Astrocyte (in vitro differentiated cells and primary cell): ENCODE results near the gene BLOC1S4. TPM values are rescaled to one million over a fixed set of nuclear protein-coding genes. Genes with fewer than 3 reads are reported as not detected.

Experiments
- DNase-seq: peaks from one replicate; pipeline ENCODE4 v3.0.0-alpha.2; 2010; ENCODE audit warnings: low read depth
- FAIRE-seq: peaks from 2 replicates; lab custom pipeline; 2011; peaks lifted over from hg19 to GRCh38; lab: Jason Lieb, UNC
- H2AFZ ChIP-seq: 2 replicates; pipeline ENCODE4 v1.6.0; 2012; ENCODE audit warnings: low read depth, low read length, inconsistent platforms
- H3K27ac ChIP-seq: 2 replicates; pipeline ENCODE4 v1.5.1; 2011; ENCODE audit warnings: low read depth, low read length, inconsistent platforms
- H3K27me3 ChIP-seq: 2 replicates; pipeline ENCODE4 v1.6.0; 2011; ENCODE audit warnings: low read length, inconsistent platforms; ENCODE audit not compliant: insufficient read depth
- H3K36me3 ChIP-seq: 2 replicates; pipeline ENCODE4 v1.5.1; 2011; ENCODE audit warnings: low read length, inconsistent platforms; ENCODE audit not compliant: insufficient read depth
- H3K4me1 ChIP-seq: 2 replicates; pipeline ENCODE4 v1.5.1; 2011; ENCODE audit warnings: low read length, inconsistent platforms; ENCODE audit not compliant: insufficient read depth
- H3K4me2 ChIP-seq: 2 replicates; pipeline ENCODE4 v1.6.0; 2012; ENCODE audit warnings: low read length, inconsistent platforms
- H3K4me3 ChIP-seq: 2 replicates; pipeline ENCODE4 v1.5.1; 2011; ENCODE audit warnings: low read depth, mild to moderate bottlenecking, low read length, inconsistent platforms; ENCODE audit not compliant: insufficient read depth
- H3K79me2 ChIP-seq: 2 replicates; pipeline ENCODE4 v1.6.0; 2012; ENCODE audit warnings: mild to moderate bottlenecking, low read length, inconsistent platforms; ENCODE audit not compliant: insufficient read depth
- H3K9ac ChIP-seq: 2 replicates; pipeline ENCODE4 v1.6.0; 2012; ENCODE audit warnings: mild to moderate bottlenecking, low read length, inconsistent platforms
- H3K9me3 ChIP-seq: 2 replicates; pipeline ENCODE4 v1.5.1; 2012; ENCODE audit warnings: low read depth, mild to moderate bottlenecking, low read length, inconsistent platforms; ENCODE audit not compliant: insufficient read depth
- H4K20me1 ChIP-seq: 2 replicates; pipeline ENCODE4 v1.6.0; 2012; ENCODE audit warnings: low read length, inconsistent platforms; ENCODE audit not compliant: insufficient read depth
- H3K27ac Mint-ChIP-seq: one replicate; pipeline ENCODE4 v1.8.0; 2021; ENCODE audit warnings: mild to moderate bottlenecking, mixed read lengths; ENCODE audit not compliant: unreplicated experiment
- H3K27me3 Mint-ChIP-seq: one replicate; pipeline ENCODE4 v1.8.0; 2021; ENCODE audit warnings: low read depth, mixed read lengths; ENCODE audit not compliant: unreplicated experiment
- H3K36me3 Mint-ChIP-seq: one replicate; pipeline ENCODE4 v1.8.0; 2021; ENCODE audit warnings: low read depth, mixed read lengths; ENCODE audit not compliant: unreplicated experiment
- H3K4me1 Mint-ChIP-seq: one replicate; pipeline ENCODE4 v1.8.0; 2021; ENCODE audit warnings: low read depth, mixed read lengths; ENCODE audit not compliant: unreplicated experiment
- H3K4me3 Mint-ChIP-seq: one replicate; pipeline ENCODE4 v1.8.0; 2021; ENCODE audit warnings: mild to moderate bottlenecking, moderate library complexity, mixed read lengths; ENCODE audit not compliant: unreplicated experiment
- H3K9me3 Mint-ChIP-seq: one replicate; pipeline ENCODE4 v1.8.0; 2021; ENCODE audit warnings: mild to moderate bottlenecking, mixed read lengths; ENCODE audit not compliant: unreplicated experiment
- CTCF ChIP-seq: IDR thresholded peaks from 2 replicates; pipeline ENCODE4 v1.5.1; 2011; ENCODE audit warnings: low read depth, mild to moderate bottlenecking, inconsistent platforms, low read length, moderate library complexity; ENCODE audit not compliant: insufficient read depth
- EZH2 ChIP-seq: IDR thresholded peaks from 2 replicates; pipeline ENCODE4 v1.6.1; 2012; ENCODE audit warnings: mild to moderate bottlenecking, low read length, inconsistent platforms; ENCODE audit not compliant: insufficient read depth
- total RNA-seq: library from RNA; stranded (reverse); gene quantifications from 2 replicates; pipeline ENCODE4 v1.2.1, GENCODE V29; 2021

BLOC1S4 gene
- total RNA-seq, 1 donor from 2014 or later: 20.9 TPM

GRCh38 chr4:6701371-6701770, 14.6 kb upstream of the BLOC1S4 start:
- Mint-ChIP-seq H3K36me3 (peaks cover 26% of the 10 kb centered on the region), H3K9me3 (peaks cover 7% of the 10 kb centered on the region), H3K4me3 (no peak overlapping the region), H3K27me3 (no peaks in the 10 kb centered on the region), H3K4me1 (peaks cover 3% of the 10 kb centered on the region), H3K27ac (no peak overlapping the region)
- FAIRE-seq (no peak), DNase-seq (no peak)
- Histone ChIP-seq H4K20me1 (peaks cover 37% of the 10 kb centered on the region), H3K27ac (no peak overlapping the region), H3K4me3 (no peak overlapping the region), H3K9ac (no peak overlapping the region), H3K9me3 (no peaks in the 10 kb centered on the region), H3K4me2 (no peak overlapping the region), H2AFZ (no peak overlapping the region), H3K4me1 (no peaks in the 10 kb centered on the region), H3K27me3 (no peaks in the 10 kb centered on the region), H3K79me2 (peaks cover 38% of the 10 kb centered on the region), H3K36me3 (no peaks in the 10 kb centered on the region)
- no peak for TF ChIP-seq CTCF
- no peak for TF ChIP-seq EZH2

GRCh38 chr4:6702761-6703160, 13.2 kb upstream of the BLOC1S4 start:
- H3K4me3 Mint-ChIP-seq: no peak overlapping the region
- H3K27me3 ChIP-seq: no peaks in the 10 kb centered on the region
- H3K9me3 Mint-ChIP-seq: peaks cover 7% of the 10 kb centered on the region
- H3K4me3 ChIP-seq: no peak overlapping the region
- H3K4me2 ChIP-seq: no peak overlapping the region
- FAIRE-seq (no peak), DNase-seq (no peak)
- H3K27ac Mint-ChIP-seq: no peak overlapping the region
- H3K9me3 ChIP-seq: no peaks in the 10 kb centered on the region
- H3K79me2 ChIP-seq: peaks cover 52% of the 10 kb centered on the region
- no peak overlapping the region for H2AFZ ChIP-seq
- no peak overlapping the region for H3K9ac ChIP-seq
- H3K27me3 Mint-ChIP-seq: no peaks in the 10 kb centered on the region
- peaks cover 40% of the 10 kb centered on the region for H4K20me1 ChIP-seq
- TF ChIP-seq CTCF: no peak
- no peak for TF ChIP-seq EZH2
- H3K27ac ChIP-seq: no peak overlapping the region
- H3K36me3 ChIP-seq: no peaks in the 10 kb centered on the region
- H3K4me1 ChIP-seq: peaks cover 2% of the 10 kb centered on the region
- peaks cover 26% of the 10 kb centered on the region for H3K36me3 Mint-ChIP-seq
- peaks cover 10% of the 10 kb centered on the region for H3K4me1 Mint-ChIP-seq

GRCh38 chr4:6703786-6704185, 12.2 kb upstream of the BLOC1S4 start:
- H3K27me3 ChIP-seq: no peaks in the 10 kb centered on the region
- no peaks in the 10 kb centered on the region for H3K36me3 ChIP-seq
- Mint-ChIP-seq H3K4me1 (peaks cover 15% of the 10 kb centered on the region), H3K27ac (no peak overlapping the region), H3K4me3 (no peak overlapping the region), H3K9me3 (peaks cover 7% of the 10 kb centered on the region), H3K27me3 (no peaks in the 10 kb centered on the region), H3K36me3 (peaks cover 26% of the 10 kb centered on the region)
- DNase-seq (no peak), FAIRE-seq (no peak)
- H3K4me1 ChIP-seq: peaks cover 12% of the 10 kb centered on the region
- H3K79me2 ChIP-seq: peaks cover 62% of the 10 kb centered on the region
- H3K27ac ChIP-seq: no peak overlapping the region
- H3K4me2 ChIP-seq: no peak overlapping the region
- no peak for TF ChIP-seq CTCF
- no peak for TF ChIP-seq EZH2
- no peak overlapping the region for H2AFZ ChIP-seq
- no peaks in the 10 kb centered on the region for H3K9me3 ChIP-seq
- no peak overlapping the region for H3K4me3 ChIP-seq
- no peak overlapping the region for H3K9ac ChIP-seq
- H4K20me1 ChIP-seq: peaks cover 50% of the 10 kb centered on the region
